GM12865 (cell line): ENCODE results near the gene TLR6.

ENCODE experiments used
- DNase-seq: peaks from one replicate; pipeline ENCODE4 v3.0.0; 2010; ENCODE audit warnings: low read depth
- H3K4me3 ChIP-seq: 2 replicates; pipeline ENCODE4 v1.5.1; 2011; ENCODE audit warnings: mild to moderate bottlenecking, low read depth, low read length, control low read depth
- CTCF ChIP-seq: IDR thresholded peaks from 2 replicates; pipeline ENCODE4 v1.5.1; 2011; ENCODE audit warnings: low read length, control low read depth, low read depth, inconsistent platforms; ENCODE audit not compliant: insufficient read depth; ENCODE audit errors: missing control alignments

TLR6 gene

GRCh38 chr4:38859501-38859900, 2.9 kb upstream of the TLR6 start:
- no peak for TF ChIP-seq CTCF
- no peak overlapping the region for H3K4me3 ChIP-seq
- DNase-seq: no peak

- peak overlapping the region; percentile 15 for H3K4me3 ChIP-seq
- TF ChIP-seq CTCF: no peak
- DNase-seq: no peak
These were observed 1.4 kb upstream of the TLR6 start for GRCh38 chr4:38858097-38858420.

- peak; percentile 83 for DNase-seq
- no peak for TF ChIP-seq CTCF
- H3K4me3 ChIP-seq: peak overlapping the region; percentile 69
These were observed 908 bp upstream of the TLR6 start for GRCh38 chr4:38857354-38858096.

GRCh38 chr4:38856046-38856445, 571 bp downstream of the TLR6 start:
- H3K4me3 ChIP-seq: peak overlapping the region; percentile 69
- peak; percentile 73 for DNase-seq
- TF ChIP-seq CTCF: no peak

- TF ChIP-seq CTCF: no peak
- peak; percentile 47 for DNase-seq
- H3K4me3 ChIP-seq: peak overlapping the region; percentile 69
These were observed 1.2 kb downstream of the TLR6 start for GRCh38 chr4:38855466-38855865.

GRCh38 chr4:38846015-38846414, 10.6 kb downstream of the TLR6 start:
- DNase-seq: no peak
- no peak overlapping the region for H3K4me3 ChIP-seq
- no peak for TF ChIP-seq CTCF

- DNase-seq: no peak
- TF ChIP-seq CTCF: no peak
These were observed 13.6 kb downstream of the TLR6 start for GRCh38 chr4:38842994-38843393.

More at GRCh38 chr4:38842994-38843393, 13.6 kb downstream of the TLR6 start:
- H3K4me3 ChIP-seq: no peak overlapping the region
